Natural killer cell (primary cell): ENCODE data around the gene MTERF4. TPM values are rescaled to one million over a fixed set of nuclear protein-coding genes. Genes with fewer than 3 reads are reported as not detected.

Experiments used
- ATAC-seq, 3 donors: fragments of 150-1000 bp in 2 of 3; fragments of 200-7000 bp in 1 of 3; cut with Tn5 transposase; 1 replicate in 1 of 3; 2 replicates in 2 of 3; pipeline ENCODE4 v1.10.0; 2021; ENCODE audit warnings: mild to moderate bottlenecking in 2 of 3, moderate library complexity in 2 of 3
- DNase-seq, 2 donors: peaks; one replicate each; pipeline versions ENCODE4 v3.0.0 to v3.0.0-alpha.2; 2013 to 2021; ENCODE audit warnings: mixed read lengths in 1 of 2
- H3K27ac ChIP-seq: one replicate; pipeline ENCODE4 v1.5.1; 2013; ENCODE audit warnings: mild to moderate bottlenecking, low read length
- H3K27me3 ChIP-seq: one replicate; pipeline ENCODE4 v1.6.1; 2013; ENCODE audit warnings: low read length; ENCODE audit not compliant: control insufficient read depth, insufficient read depth
- H3K36me3 ChIP-seq: one replicate; pipeline ENCODE4 v1.6.1; 2013; ENCODE audit warnings: low read length; ENCODE audit not compliant: control insufficient read depth, insufficient read depth
- H3K4me1 ChIP-seq: one replicate; pipeline ENCODE4 v1.6.1; 2013; ENCODE audit warnings: low read length; ENCODE audit not compliant: control insufficient read depth, insufficient read depth
- H3K4me3 ChIP-seq: one replicate; pipeline ENCODE4 v1.5.1; 2013; ENCODE audit warnings: low read length
- H3K9me3 ChIP-seq: one replicate; pipeline ENCODE4 v1.6.1; 2013; ENCODE audit warnings: low read length; ENCODE audit not compliant: control insufficient read depth, insufficient read depth
- H3K27ac Mint-ChIP-seq, 2 donors: one replicate each; pipeline ENCODE4 v1.8.0; 2022; ENCODE audit warnings: mild to moderate bottlenecking in 2 of 2, mixed read lengths in 2 of 2, moderate library complexity in 1 of 2
- H3K27me3 Mint-ChIP-seq, 2 donors: one replicate each; pipeline ENCODE4 v1.8.0; 2022; ENCODE audit warnings: low read depth in 2 of 2, mixed read lengths in 2 of 2
- H3K36me3 Mint-ChIP-seq: one replicate; pipeline ENCODE4 v1.8.0; 2022; ENCODE audit warnings: mixed read lengths
- H3K4me1 Mint-ChIP-seq, 2 donors: one replicate each; pipeline ENCODE4 v1.8.0; 2022; ENCODE audit warnings: mixed read lengths in 2 of 2
- H3K4me3 Mint-ChIP-seq: one replicate; pipeline ENCODE4 v1.8.0; 2022; ENCODE audit warnings: mild to moderate bottlenecking, moderate library complexity, mixed read lengths
- H3K9me3 Mint-ChIP-seq, 2 donors: one replicate each; pipeline ENCODE4 v1.8.0; 2022; ENCODE audit warnings: mixed read lengths in 2 of 2
- CTCF ChIP-seq: fragments of 200-600 bp; IDR thresholded peaks from one replicate; pipeline ENCODE4 v1.8.0; 2022; ENCODE audit warnings: antibody characterized with exemption
- WGBS: methylation state at CpG from one replicate; pipeline ENCODE4 v1.1.7; 2013; ENCODE audit warnings: missing lambda C conversion rate; ENCODE audit not compliant: insufficient coverage; 5-methylcytosine and 5-hydroxymethylcytosine counted together
- intact Hi-C: fragments of 100-400 bp; cut with micrococcal nuclease; formaldehyde crosslinking; loops from one replicate; pipeline ENCODE4 v1.14.2; 2022
- total RNA-seq, 4 donors: library from RNA; stranded (reverse); fragments of 120-200 nt in 1 of 4; gene quantifications; one replicate each; pipeline versions ENCODE4 v1.2.3 to v1.2.4, GENCODE V29; 2013 to 2022

The MTERF4 gene
- total RNA-seq, 3 donors from 2014 or later (not counting 1 experiment from before 2014, with no cell fraction given), result 38.9 to 45.5 (median 39.2) TPM

DNA sequence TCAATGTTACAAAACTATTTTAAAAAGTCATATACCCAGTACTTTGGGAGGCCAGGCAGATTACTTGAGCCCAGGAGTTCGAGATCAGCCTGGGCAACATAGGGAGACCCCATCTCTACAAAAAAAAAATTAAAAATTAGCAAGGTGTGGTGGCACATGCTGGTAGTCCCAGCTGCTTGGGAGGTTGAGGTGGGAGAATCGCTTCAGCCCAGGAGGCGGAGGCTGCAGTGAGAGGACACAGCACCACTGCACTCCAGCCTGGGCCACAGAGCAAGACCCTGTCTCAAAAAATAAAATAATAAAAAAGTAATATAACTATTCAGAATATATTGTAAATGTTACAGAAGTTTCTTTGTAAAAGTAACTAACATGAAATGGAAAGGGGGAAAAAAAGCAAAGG, 45.2 kb upstream of the MTERF4 start:
- H3K36me3 ChIP-seq, result peaks cover 4% of the 10 kb centered on the region
- TF ChIP-seq CTCF, result no peak
- Mint-ChIP-seq H3K9me3 (no peaks in the 10 kb centered on the region), H3K4me3 (peak overlapping the region; percentile 54), H3K27ac (no peak overlapping the region), H3K27me3 (no peaks in the 10 kb centered on the region), H3K4me1 (peaks cover 34 to 36% of the 10 kb centered on the region in 2 donors), H3K36me3 (no peaks in the 10 kb centered on the region)
- peaks cover 14% of the 10 kb centered on the region for H3K4me1 ChIP-seq
- DNase-seq (no peak), ATAC-seq (no peak)
- 87% methylated on average over 3 of the region's 3 CpGs for WGBS
- H3K27ac ChIP-seq, result no peak overlapping the region
- no peak overlapping the region for H3K4me3 ChIP-seq
- H3K27me3 ChIP-seq, result no peaks in the 10 kb centered on the region
- intact Hi-C loops, result loop anchor here (5.0 kb wide), 1 partner anchor 210 kb away; the partner anchor contains the start of gene FARP2
- H3K9me3 ChIP-seq, result no peaks in the 10 kb centered on the region

DNA sequence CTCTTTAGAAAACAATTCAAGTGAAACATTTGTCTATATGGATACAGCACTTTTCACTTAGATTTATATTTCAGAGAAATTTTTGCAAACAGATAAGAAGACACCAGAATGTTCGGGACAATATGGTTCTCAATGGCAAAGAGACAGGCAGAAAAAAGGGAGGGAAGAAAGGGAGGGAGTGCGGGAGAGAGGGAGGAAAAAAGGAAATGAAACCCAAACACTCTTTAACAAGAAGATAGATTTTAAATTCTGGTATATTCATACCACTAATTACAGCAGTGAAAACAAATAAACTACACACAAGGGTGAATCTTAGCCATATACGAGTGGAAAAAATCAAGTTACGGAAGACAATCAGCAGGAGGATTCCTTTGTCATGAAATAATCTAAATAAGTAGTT, 44.2 kb upstream of the MTERF4 start:
- peaks cover 4% of the 10 kb centered on the region for H3K36me3 ChIP-seq
- intact Hi-C loops, result loop anchor here (5.0 kb wide), 1 partner anchor 211 kb away; the partner anchor contains the start of gene FARP2
- H3K4me1 ChIP-seq, result peaks cover 13% of the 10 kb centered on the region
- no peak for TF ChIP-seq CTCF
- no peak overlapping the region for H3K27ac ChIP-seq
- H3K4me1 Mint-ChIP-seq, result peaks cover 23 to 25% of the 10 kb centered on the region in 2 donors
- no peaks in the 10 kb centered on the region for H3K9me3 Mint-ChIP-seq
- H3K27me3 Mint-ChIP-seq, result no peaks in the 10 kb centered on the region
- no peaks in the 10 kb centered on the region for H3K9me3 ChIP-seq
- WGBS, result no CpG with 5 or more reads among the region's 4 CpGs
- no peaks in the 10 kb centered on the region for H3K27me3 ChIP-seq
- H3K27ac Mint-ChIP-seq, result no peak overlapping the region
- ATAC-seq (no peak), DNase-seq (no peak)
- H3K4me3 Mint-ChIP-seq, result peak overlapping the region; percentile 72
- H3K4me3 ChIP-seq, result no peak overlapping the region
- no peaks in the 10 kb centered on the region for H3K36me3 Mint-ChIP-seq

- intact Hi-C loops, result no loop called here
- Histone ChIP-seq H3K27ac (no peak overlapping the region), H3K36me3 (peaks cover 7% of the 10 kb centered on the region), H3K4me1 (no peaks in the 10 kb centered on the region), H3K4me3 (no peak overlapping the region), H3K27me3 (no peaks in the 10 kb centered on the region), H3K9me3 (no peaks in the 10 kb centered on the region)
- DNase-seq (no peak), ATAC-seq (no peak)
- WGBS, result 87% methylated on average over 9 of the region's 9 CpGs
- Mint-ChIP-seq H3K4me3 (no peak overlapping the region), H3K36me3 (no peaks in the 10 kb centered on the region), H3K9me3 (no peaks in the 10 kb centered on the region), H3K27me3 (no peaks in the 10 kb centered on the region), H3K27ac (no peak overlapping the region), H3K4me1 (no peaks in the 10 kb centered on the region)
- no peak for TF ChIP-seq CTCF
Measured at GRCh38 chr2:241142593-241142992, 40.5 kb upstream of the MTERF4 start.

GRCh38 chr2:241142063-241142462, 40.0 kb upstream of the MTERF4 start:
- no peak for TF ChIP-seq CTCF
- ATAC-seq (no peak), DNase-seq (no peak)
- no peak overlapping the region for H3K27ac ChIP-seq
- Mint-ChIP-seq H3K36me3 (no peaks in the 10 kb centered on the region), H3K4me3 (no peak overlapping the region), H3K27me3 (no peaks in the 10 kb centered on the region), H3K4me1 (no peaks in the 10 kb centered on the region), H3K9me3 (no peaks in the 10 kb centered on the region), H3K27ac (no peak overlapping the region)
- H3K9me3 ChIP-seq, result no peaks in the 10 kb centered on the region
- H3K4me1 ChIP-seq, result no peaks in the 10 kb centered on the region
- H3K27me3 ChIP-seq, result no peaks in the 10 kb centered on the region
- H3K4me3 ChIP-seq, result no peak overlapping the region
- peaks cover 7% of the 10 kb centered on the region for H3K36me3 ChIP-seq
- WGBS, result 93% methylated on average over 6 of the region's 6 CpGs
- intact Hi-C loops, result no loop called here
